Mesenchymal stem cell (in vitro differentiated cells and primary cell): ENCODE data around the gene GMPPA.

Source experiments
- DNase-seq: peaks from one replicate; pipeline ENCODE4 v3.0.0-alpha.2; 2013
- H2AFZ ChIP-seq: one replicate; pipeline ENCODE4 v1.6.1; 2013; ENCODE audit warnings: low read depth, mild to moderate bottlenecking, control low read depth, inconsistent platforms, low read length, moderate library complexity
- H2AK5ac ChIP-seq: 2 replicates; pipeline ENCODE4 v1.6.1; 2013; ENCODE audit warnings: low read length, moderate library complexity, mild to moderate bottlenecking, inconsistent platforms; ENCODE audit not compliant: severe bottlenecking
- H2BK120ac ChIP-seq: one replicate; pipeline ENCODE4 v1.6.1; 2013; ENCODE audit warnings: low read depth, mild to moderate bottlenecking, inconsistent platforms, low read length, moderate library complexity
- H2BK12ac ChIP-seq, 2 experiments: one replicate each; pipeline ENCODE4 v1.6.1; 2013; ENCODE audit warnings: inconsistent platforms in 2 of 2, low read length in 2 of 2, mild to moderate bottlenecking in 2 of 2, moderate library complexity in 2 of 2, control low read depth in 1 of 2
- H2BK15ac ChIP-seq: one replicate; pipeline ENCODE4 v1.6.1; 2013; ENCODE audit warnings: mild to moderate bottlenecking, low read depth, inconsistent platforms; ENCODE audit not compliant: poor library complexity, severe bottlenecking
- H2BK5ac ChIP-seq: 2 replicates; pipeline ENCODE4 v1.6.1; 2013; ENCODE audit warnings: low read depth, mild to moderate bottlenecking, low read length, control low read depth, inconsistent platforms; ENCODE audit not compliant: poor library complexity, severe bottlenecking
- H3K14ac ChIP-seq, 2 experiments: one replicate each; pipeline ENCODE4 v1.6.1; 2013; ENCODE audit warnings: inconsistent platforms in 2 of 2, low read length in 2 of 2, control low read depth in 1 of 2, mild to moderate bottlenecking in 1 of 2, moderate library complexity in 1 of 2
- H3K18ac ChIP-seq, 2 experiments: one replicate each; pipeline ENCODE4 v1.6.1; 2013; ENCODE audit warnings: inconsistent platforms in 2 of 2, low read length in 2 of 2, control low read depth in 1 of 2, low read depth in 1 of 2, mild to moderate bottlenecking in 1 of 2
- H3K23ac ChIP-seq, 2 experiments: one replicate each; pipeline ENCODE4 v1.6.1; 2013; ENCODE audit warnings: inconsistent platforms in 2 of 2, low read length in 2 of 2, mild to moderate bottlenecking in 2 of 2, moderate library complexity in 2 of 2, control low read depth in 1 of 2
- H3K27ac ChIP-seq: 2 replicates; pipeline ENCODE4 v1.5.1; 2013; ENCODE audit warnings: mild to moderate bottlenecking, moderate library complexity, low read length, control low read depth, inconsistent platforms; ENCODE audit not compliant: poor library complexity, severe bottlenecking
- H3K27me3 ChIP-seq, 2 experiments: 2 replicates each; pipeline versions ENCODE4 v1.6.1 to v1.7.0; 2013; ENCODE audit warnings: low read length in 2 of 2, mild to moderate bottlenecking in 2 of 2, moderate library complexity in 2 of 2, control low read depth in 1 of 2, inconsistent platforms in 1 of 2; ENCODE audit not compliant: control insufficient read depth in 1 of 2, insufficient read depth in 1 of 2
- H3K36me3 ChIP-seq, 2 experiments: 2 replicates each; pipeline versions ENCODE4 v1.6.1 to v1.7.0; 2013; ENCODE audit warnings: low read length in 2 of 2, control low read depth in 1 of 2, inconsistent platforms in 1 of 2, low read depth in 1 of 2, mild to moderate bottlenecking in 1 of 2; ENCODE audit not compliant: insufficient read depth in 2 of 2, control insufficient read depth in 1 of 2
- H3K4ac ChIP-seq, 2 experiments: one replicate each; pipeline ENCODE4 v1.6.1; 2013; ENCODE audit warnings: inconsistent platforms in 2 of 2, low read length in 2 of 2, mild to moderate bottlenecking in 2 of 2, moderate library complexity in 2 of 2, control low read depth in 1 of 2, low read depth in 1 of 2
- H3K4me1 ChIP-seq: 2 replicates; pipeline ENCODE4 v1.6.1; 2013; ENCODE audit warnings: low read depth, low read length, control low read depth; ENCODE audit not compliant: control insufficient read depth, insufficient read depth
- H3K4me2 ChIP-seq: 2 replicates; pipeline ENCODE4 v1.6.1; 2013; ENCODE audit warnings: low read length, mild to moderate bottlenecking, inconsistent platforms; ENCODE audit not compliant: poor library complexity, severe bottlenecking
- H3K4me3 ChIP-seq, 2 experiments: 2 replicates each; pipeline versions ENCODE4 v1.5.1 to v1.7.0; 2013; ENCODE audit warnings: low read length in 2 of 2, mild to moderate bottlenecking in 2 of 2, control low read depth in 1 of 2, low read depth in 1 of 2; ENCODE audit not compliant: insufficient read depth in 1 of 2
- H3K79me1 ChIP-seq: replicated peaks from 2 replicates; pipeline ENCODE4 v1.6.1; 2013; ENCODE audit warnings: mild to moderate bottlenecking, control low read depth, low read length, inconsistent platforms; ENCODE audit not compliant: poor library complexity, severe bottlenecking
- H3K9ac ChIP-seq: 2 replicates; pipeline ENCODE4 v1.7.0; 2013; ENCODE audit warnings: mild to moderate bottlenecking, low read length, moderate library complexity
- H3K9me3 ChIP-seq: 2 replicates; pipeline ENCODE4 v1.7.0; 2013; ENCODE audit warnings: mild to moderate bottlenecking, low read length; ENCODE audit not compliant: control insufficient read depth
- H4K8ac ChIP-seq: one replicate; pipeline ENCODE4 v1.6.1; 2013; ENCODE audit warnings: inconsistent platforms, mild to moderate bottlenecking, low read length, moderate library complexity
- H4K91ac ChIP-seq: one replicate; pipeline ENCODE4 v1.6.1; 2013; ENCODE audit warnings: mild to moderate bottlenecking, low read length, inconsistent platforms
- WGBS: methylation state at CpG from one replicate; pipeline ENCODE4 v1.1.7; 2013; ENCODE audit warnings: mixed read lengths; 5-methylcytosine and 5-hydroxymethylcytosine counted together

Gene GMPPA

DNA sequence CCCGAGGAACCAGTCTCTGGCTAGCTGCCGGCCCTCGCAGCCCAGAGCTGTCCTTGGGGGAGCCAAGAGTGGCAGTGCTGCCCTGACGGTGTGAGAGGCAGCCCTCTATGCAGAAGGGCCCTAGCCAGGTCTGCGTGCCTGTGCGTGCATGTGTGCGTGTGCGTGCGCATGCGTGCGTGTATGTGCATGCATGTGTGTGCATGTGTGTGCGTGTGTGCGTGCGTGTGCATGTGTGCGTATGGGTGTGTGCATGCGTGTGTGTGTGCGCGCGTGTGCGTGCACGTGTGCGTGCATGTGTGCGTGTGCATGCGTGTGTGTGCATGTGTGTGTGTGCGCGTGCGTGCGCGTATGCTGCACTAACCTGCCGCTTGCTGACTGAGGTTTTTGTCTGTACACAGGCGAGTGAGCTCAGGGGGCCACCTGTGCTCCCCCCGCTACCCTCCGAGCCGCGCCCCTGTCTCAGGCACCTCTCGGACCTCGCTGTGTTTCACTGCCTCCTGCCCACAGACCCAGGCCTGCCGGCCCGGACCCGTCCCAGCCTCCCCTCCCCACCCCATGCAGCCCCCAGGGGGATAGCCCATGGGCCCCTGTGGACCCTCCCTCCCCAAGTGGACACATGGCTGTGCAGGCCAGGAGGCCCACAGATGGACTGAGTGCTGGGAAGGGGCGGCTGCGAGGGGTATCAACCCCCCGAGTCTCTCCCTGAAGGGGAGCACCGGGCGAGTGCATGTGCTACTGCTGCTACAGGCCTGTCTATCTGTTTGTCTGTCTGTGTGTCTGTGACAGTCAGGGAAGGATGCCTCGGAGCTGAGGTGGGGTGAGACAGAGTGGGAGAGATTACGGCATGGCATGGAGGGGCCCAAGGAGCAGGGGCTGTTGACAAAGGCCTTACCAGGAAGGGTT is 32.8 kb upstream of the GMPPA start:
- 92% methylated on average over 41 of the region's 47 CpGs for WGBS
- H3K14ac ChIP-seq = no peak overlapping the region

DNA sequence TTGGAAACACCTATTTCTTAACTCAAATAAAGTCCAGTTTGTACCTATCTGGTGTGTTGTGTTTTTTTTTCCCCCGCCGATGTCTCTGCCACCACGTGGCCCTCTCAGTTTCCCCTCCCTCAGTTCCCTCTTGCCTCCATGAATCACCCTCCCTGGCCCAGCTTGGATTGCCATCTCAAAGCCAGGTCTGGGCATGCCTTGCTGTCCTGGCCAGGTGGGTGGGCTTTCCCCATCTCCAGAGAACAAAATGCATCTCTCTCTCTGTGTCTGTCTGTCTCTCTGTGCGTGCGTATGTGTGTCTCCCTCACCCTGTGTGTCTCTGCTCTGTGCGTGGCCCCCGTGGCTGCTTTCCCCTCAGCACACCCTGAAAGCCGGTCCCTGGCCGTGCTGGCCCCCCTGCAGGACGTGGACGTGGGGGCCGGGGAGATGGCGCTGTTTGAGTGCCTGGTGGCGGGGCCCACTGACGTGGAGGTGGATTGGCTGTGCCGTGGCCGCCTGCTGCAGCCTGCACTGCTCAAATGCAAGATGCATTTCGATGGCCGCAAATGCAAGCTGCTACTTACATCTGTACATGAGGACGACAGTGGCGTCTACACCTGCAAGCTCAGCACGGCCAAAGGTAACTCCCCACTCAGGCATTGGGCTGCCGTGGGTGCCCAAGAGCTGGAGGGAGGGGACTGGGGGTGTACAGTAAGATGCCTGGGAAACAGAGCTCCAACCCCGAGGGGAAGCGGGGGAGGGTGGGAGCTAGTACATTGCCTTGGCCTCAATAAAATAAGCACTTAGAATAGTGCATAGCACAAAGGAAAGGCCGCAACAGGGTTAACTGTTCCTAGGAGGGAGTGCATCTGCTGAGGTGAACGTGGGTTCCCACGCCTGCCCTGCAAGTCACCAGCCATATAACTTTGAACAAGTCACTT is 31.6 kb upstream of the GMPPA start:
- Histone ChIP-seq H3K4me3 (no peak overlapping the region), H3K27me3 (no peaks in the 10 kb centered on the region), H2BK12ac (no peak overlapping the region), H3K36me3 (peaks cover 81 to 88% of the 10 kb centered on the region in 2 experiments), H2BK120ac (no peak overlapping the region), H3K27ac (no peak overlapping the region), H3K4ac (no peak overlapping the region), H4K91ac (no peak overlapping the region), H3K4me1 (peaks cover 27% of the 10 kb centered on the region), H2AK5ac (no peak overlapping the region), H2BK15ac (no peak overlapping the region), H3K79me1 (peaks cover 11% of the 10 kb centered on the region), H2AFZ (no peak overlapping the region), H3K9ac (no peak overlapping the region), H3K4me2 (no peak overlapping the region), H3K18ac (no peak overlapping the region), H4K8ac (no peak overlapping the region), H2BK5ac (no peak overlapping the region), H3K9me3 (no peaks in the 10 kb centered on the region), H3K14ac (no peak overlapping the region), H3K23ac (no peak overlapping the region)
- WGBS = 88% methylated on average over 28 of the region's 28 CpGs
- no peak for DNase-seq

More for the DNA sequence above, 32.8 kb upstream of the GMPPA start:
- Histone ChIP-seq H3K18ac (no peak overlapping the region), H2BK5ac (no peak overlapping the region), H3K4me3 (no peak overlapping the region), H2BK15ac (no peak overlapping the region), H3K27ac (no peak overlapping the region), H3K4ac (no peak overlapping the region), H3K9me3 (no peaks in the 10 kb centered on the region), H3K36me3 (peaks cover 78 to 80% of the 10 kb centered on the region in 2 experiments), H3K9ac (no peak overlapping the region), H3K27me3 (no peaks in the 10 kb centered on the region), H2BK12ac (no peak overlapping the region), H3K4me2 (no peak overlapping the region), H2AFZ (no peak overlapping the region), H2AK5ac (no peak overlapping the region), H4K91ac (peak overlapping the region; percentile 48), H3K4me1 (peaks cover 39% of the 10 kb centered on the region), H3K23ac (no peak overlapping the region), H4K8ac (no peak overlapping the region), H2BK120ac (no peak overlapping the region), H3K79me1 (peaks cover 19% of the 10 kb centered on the region)
- DNase-seq = no peak

DNA sequence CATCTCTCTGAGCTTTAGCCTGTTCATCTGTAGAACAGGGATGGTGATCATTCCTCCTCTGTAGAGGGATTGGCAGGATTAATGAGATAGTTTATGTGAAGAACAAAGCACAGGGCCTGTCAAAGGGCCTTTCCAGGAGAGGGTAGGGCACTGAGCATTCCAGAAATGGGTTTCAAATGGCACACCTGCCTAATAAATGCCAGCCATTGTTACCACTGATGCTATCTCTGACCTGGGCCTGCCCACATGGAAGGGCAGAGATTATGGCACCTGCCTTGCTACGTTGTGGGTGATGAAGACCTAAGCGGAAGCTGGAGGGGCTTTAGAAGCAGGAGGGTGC is 31.0 kb upstream of the GMPPA start:
- Histone ChIP-seq H3K4me2 (no peak overlapping the region), H4K8ac (no peak overlapping the region), H3K9ac (no peak overlapping the region), H3K23ac (no peak overlapping the region), H3K36me3 (peaks cover 81 to 88% of the 10 kb centered on the region in 2 experiments), H3K9me3 (no peaks in the 10 kb centered on the region), H3K4ac (no peak overlapping the region), H2AFZ (no peak overlapping the region), H2AK5ac (no peak overlapping the region), H3K14ac (no peak overlapping the region), H2BK12ac (no peak overlapping the region), H4K91ac (no peak overlapping the region), H3K4me1 (peaks cover 28% of the 10 kb centered on the region), H3K27ac (no peak overlapping the region), H2BK120ac (no peak overlapping the region), H3K79me1 (peaks cover 8% of the 10 kb centered on the region), H2BK5ac (no peak overlapping the region), H3K4me3 (no peak overlapping the region), H2BK15ac (no peak overlapping the region), H3K27me3 (no peaks in the 10 kb centered on the region), H3K18ac (no peak overlapping the region)
- 100% methylated on average over 2 of the region's 2 CpGs for WGBS
- no peak for DNase-seq
